Liver (tissue), 3 donors: Measurements from ENCODE around the gene CDK2AP2.

Source experiments
- EGR1 ChIP-seq, 2 donors: IDR thresholded peaks; 2 replicates each; pipeline ENCODE4 v1.6.1; 2016 to 2018; ENCODE audit warnings: antibody characterized with exemption in 2 of 2, low read depth in 2 of 2
- FOXA1 ChIP-seq: IDR thresholded peaks from 2 replicates; pipeline ENCODE4 v1.6.1; 2016; ENCODE audit warnings: antibody characterized with exemption
- GABPA ChIP-seq, 2 donors: IDR thresholded peaks in 1 of 2; conservative IDR thresholded peaks in 1 of 2; 2 replicates each; pipeline ENCODE4 v1.6.1; 2016; ENCODE audit warnings: antibody characterized with exemption in 2 of 2, mild to moderate bottlenecking in 1 of 2, moderate library complexity in 1 of 2
- JUND ChIP-seq, 2 donors: IDR thresholded peaks; 2 replicates each; pipeline ENCODE4 v1.6.1; 2016; ENCODE audit warnings: antibody characterized with exemption in 2 of 2
- RAD21 ChIP-seq, 2 donors: IDR thresholded peaks; 2 replicates each; pipeline ENCODE4 v1.6.1; 2016; ENCODE audit warnings: antibody characterized with exemption in 2 of 2, mild to moderate bottlenecking in 2 of 2
- REST ChIP-seq: IDR thresholded peaks from 2 replicates; pipeline ENCODE4 v1.6.1; 2016; ENCODE audit warnings: antibody characterized with exemption, mild to moderate bottlenecking
- RXRA ChIP-seq, 2 donors: IDR thresholded peaks; 2 replicates each; pipeline ENCODE4 v1.6.1; 2017 to 2018; ENCODE audit warnings: antibody characterized with exemption in 2 of 2, mild to moderate bottlenecking in 1 of 2
- TAF1 ChIP-seq: conservative IDR thresholded peaks from 2 replicates; pipeline ENCODE4 v1.6.1; 2016; ENCODE audit warnings: antibody characterized with exemption, mild to moderate bottlenecking
- YY1 ChIP-seq: IDR thresholded peaks from 2 replicates; pipeline ENCODE4 v1.6.1; 2016; ENCODE audit warnings: antibody characterized with exemption, mild to moderate bottlenecking
- ZBTB33 ChIP-seq: IDR thresholded peaks from 2 replicates; pipeline ENCODE4 v1.6.1; 2016; ENCODE audit warnings: antibody characterized with exemption
- TF ChIP-seq, protein P1 (sequence below): fragments of 150-350 bp; IDR thresholded peaks from 2 replicates; pipeline ENCODE4 v1.5.1; 2017; ENCODE audit warnings: improper control_type of control experiment, low read depth, low read length; ENCODE audit not compliant: missing input control
- TF ChIP-seq, protein P2 (sequence below): IDR thresholded peaks from 2 replicates; pipeline ENCODE4 v1.6.1; 2016; ENCODE audit warnings: antibody characterized with exemption
- donor health status: healthy.
- donor health status: healthy.

GRCh38 chr11:67508486-67509121 is 642 bp upstream of the CDK2AP2 start:
- TF ChIP-seq, protein P1, sequence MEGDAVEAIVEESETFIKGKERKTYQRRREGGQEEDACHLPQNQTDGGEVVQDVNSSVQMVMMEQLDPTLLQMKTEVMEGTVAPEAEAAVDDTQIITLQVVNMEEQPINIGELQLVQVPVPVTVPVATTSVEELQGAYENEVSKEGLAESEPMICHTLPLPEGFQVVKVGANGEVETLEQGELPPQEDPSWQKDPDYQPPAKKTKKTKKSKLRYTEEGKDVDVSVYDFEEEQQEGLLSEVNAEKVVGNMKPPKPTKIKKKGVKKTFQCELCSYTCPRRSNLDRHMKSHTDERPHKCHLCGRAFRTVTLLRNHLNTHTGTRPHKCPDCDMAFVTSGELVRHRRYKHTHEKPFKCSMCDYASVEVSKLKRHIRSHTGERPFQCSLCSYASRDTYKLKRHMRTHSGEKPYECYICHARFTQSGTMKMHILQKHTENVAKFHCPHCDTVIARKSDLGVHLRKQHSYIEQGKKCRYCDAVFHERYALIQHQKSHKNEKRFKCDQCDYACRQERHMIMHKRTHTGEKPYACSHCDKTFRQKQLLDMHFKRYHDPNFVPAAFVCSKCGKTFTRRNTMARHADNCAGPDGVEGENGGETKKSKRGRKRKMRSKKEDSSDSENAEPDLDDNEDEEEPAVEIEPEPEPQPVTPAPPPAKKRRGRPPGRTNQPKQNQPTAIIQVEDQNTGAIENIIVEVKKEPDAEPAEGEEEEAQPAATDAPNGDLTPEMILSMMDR, result no peak
- TF ChIP-seq TAF1 (no peak), REST (no peak), FOXA1 (peak; percentile 3), YY1 (peak; percentile 23), ZBTB33 (no peak), EGR1 (IDR thresholded peaks at IDR 0.05; ENCODE audit: low read depth in 2 of 2) (no peak), GABPA (IDR thresholded peaks at IDR 0.05 in 1 of 2, conservative IDR thresholded peaks at IDR 0.05 in 1 of 2) (no peak), JUND (IDR thresholded peaks at IDR 0.05) (no peak), RAD21 (IDR thresholded peaks at IDR 0.05) (no peak), RXRA (IDR thresholded peaks at IDR 0.05) (peak in 1 of 2 donors; percentile 34)
- TF ChIP-seq, protein P2, sequence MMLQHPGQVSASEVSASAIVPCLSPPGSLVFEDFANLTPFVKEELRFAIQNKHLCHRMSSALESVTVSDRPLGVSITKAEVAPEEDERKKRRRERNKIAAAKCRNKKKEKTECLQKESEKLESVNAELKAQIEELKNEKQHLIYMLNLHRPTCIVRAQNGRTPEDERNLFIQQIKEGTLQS, result peak; percentile 28
